Stimulated activated CD4-positive, alpha-beta T cell treated with anti-CD3 and anti-CD28 coated beads, Interleukin-2, amount 100 ng/mL, for 4 hours (primary cell): ENCODE measurements around the gene TEX54.

Experiments
- DNase-seq: peaks from one replicate; pipeline ENCODE4 v3.0.0-alpha.2; 2020; ENCODE audit warnings: low read depth

The TEX54 gene

DNA sequence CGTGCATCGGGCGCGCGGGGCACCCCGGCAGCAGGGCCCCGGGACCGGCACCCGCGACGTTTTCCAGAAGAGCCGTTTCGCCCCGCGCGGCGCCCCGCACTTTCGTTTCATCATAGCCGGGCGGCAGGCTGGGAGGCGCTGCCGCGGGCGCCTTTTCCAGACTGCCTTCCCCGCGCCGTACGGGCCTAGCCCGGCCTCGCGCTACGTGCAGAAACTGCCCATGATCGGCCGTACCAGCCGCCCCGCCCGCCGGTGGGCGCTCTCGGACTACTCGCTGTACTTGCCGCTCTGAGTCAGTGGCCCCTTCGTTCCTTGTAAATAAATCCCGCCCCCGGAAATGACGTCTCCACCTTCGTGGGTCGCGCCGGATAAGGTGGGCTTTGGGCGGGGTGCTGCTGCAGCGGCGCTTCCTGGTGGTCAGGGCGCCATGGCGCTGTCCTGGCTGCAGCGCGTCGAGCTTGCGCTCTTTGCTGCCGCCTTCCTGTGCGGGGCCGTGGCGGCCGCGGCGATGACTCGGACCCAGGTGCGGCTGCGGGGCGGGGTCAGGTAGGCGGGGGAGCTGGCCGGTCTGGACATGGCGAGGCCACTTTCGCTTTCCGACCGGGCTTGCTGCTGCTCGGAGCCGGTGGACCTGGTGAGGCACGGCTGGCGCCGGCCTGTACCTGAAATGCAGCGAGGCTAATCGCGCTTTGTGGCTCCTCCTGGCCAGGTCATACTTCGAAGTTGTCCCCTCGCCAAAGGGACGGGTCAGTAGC lies 45.5 kb downstream of the TEX54 start, which contains the start of gene TMEM179B:
Gene TMEM179B (plus strand): TSS at position 398 of the 755 bp plus-strand sequence. CDS start 30 bp downstream, at position 428.
- peak; percentile 97 for DNase-seq

DNA sequence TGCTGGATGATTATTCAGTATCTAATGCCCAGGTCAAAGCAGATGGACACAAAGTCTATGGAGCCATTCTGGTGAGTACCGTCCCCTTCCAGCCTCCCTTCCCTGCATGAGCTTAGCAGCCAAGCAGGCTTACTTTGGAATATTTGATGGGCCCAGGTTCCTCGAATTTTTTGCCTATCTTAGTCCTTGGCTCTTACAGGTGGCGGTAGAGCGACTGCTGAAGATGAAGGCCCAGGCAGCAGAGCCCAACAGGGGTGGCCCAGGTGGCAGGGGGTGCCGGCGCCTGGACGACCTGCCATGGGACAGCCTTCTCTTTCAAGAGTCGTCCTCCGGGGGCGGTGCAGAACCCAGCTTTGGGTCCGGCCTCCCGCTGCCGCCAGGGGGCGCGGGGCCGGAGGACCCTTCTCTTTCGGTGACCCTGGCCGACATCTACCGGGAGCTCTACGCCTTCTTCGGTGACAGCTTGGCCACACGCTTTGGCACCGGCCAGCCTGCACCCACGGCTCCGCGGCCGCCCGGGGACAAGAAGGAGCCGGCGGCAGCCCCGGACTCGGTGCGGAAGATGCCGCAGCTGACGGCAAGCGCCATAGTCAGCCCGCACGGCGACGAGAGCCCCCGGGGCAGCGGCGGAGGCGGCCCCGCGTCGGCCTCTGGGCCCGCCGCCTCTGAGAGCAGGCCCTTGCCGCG lies 46.2 kb downstream of the TEX54 start:
- peak; percentile 73 for DNase-seq

DNA sequence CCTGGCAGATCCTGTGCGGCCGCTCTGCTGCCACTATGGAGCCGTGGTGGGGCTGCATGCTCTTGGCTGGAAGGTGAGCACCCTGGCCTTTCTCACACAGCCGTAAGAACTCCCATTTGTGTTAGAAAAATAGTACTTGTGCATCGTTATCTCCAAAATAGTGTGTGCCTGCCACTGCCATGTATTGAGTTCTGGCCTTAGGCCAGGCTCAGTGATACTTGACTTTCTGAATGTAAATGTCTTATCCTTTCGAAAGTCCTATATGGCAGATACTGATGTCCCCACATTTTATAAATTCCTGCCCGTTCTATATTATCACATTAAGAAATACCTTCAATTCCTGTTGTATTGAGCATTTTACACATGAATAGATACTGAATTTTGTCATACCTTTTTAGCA lies 49.9 kb downstream of the TEX54 start:
- no peak for DNase-seq
